ENCODE data around the gene CGNL1.

The CGNL1 gene

DNA sequence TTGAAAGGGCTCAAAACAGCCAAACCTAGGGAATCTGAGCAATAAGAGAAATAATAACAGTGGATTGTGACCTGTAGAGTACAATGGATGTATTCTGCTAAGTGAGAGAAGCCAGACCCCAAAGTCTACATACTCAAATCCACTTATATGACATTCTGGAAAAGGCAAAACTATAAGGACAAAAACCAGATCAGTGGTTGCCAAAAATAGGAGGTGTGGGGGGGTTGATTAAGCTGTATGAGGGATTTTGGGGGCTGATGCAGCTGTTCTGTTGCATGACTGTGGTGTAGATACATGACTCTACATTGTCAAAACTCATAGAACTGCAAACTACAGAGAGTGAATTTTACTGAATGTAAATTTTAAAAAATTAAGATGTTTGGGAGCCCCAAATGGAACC is 20.1 kb upstream of the CGNL1 start:
- H3K4me2 ChIP-seq (ENCODE audit: low read depth, low read length, poor library complexity, severe bottlenecking) = no peak overlapping the region
- H4K20me1 ChIP-seq (ENCODE audit: insufficient read depth, low read length, poor library complexity, severe bottlenecking) = no peaks in the 10 kb centered on the region
- no peaks in the 10 kb centered on the region for H3K79me2 ChIP-seq (ENCODE audit: insufficient read depth, low read length)
- no peak overlapping the region for H3K4me3 ChIP-seq (ENCODE audit: low read length, poor library complexity, severe bottlenecking)
- no peaks in the 10 kb centered on the region for H3K4me1 ChIP-seq (ENCODE audit: insufficient read depth, low read length, poor library complexity, severe bottlenecking)
- no peaks in the 10 kb centered on the region for H3K9me3 ChIP-seq (ENCODE audit: insufficient read depth, low read depth, low read length)
- H3K36me3 ChIP-seq (ENCODE audit: insufficient read depth, low read length) = no peaks in the 10 kb centered on the region
- H3K9ac ChIP-seq (ENCODE audit: low read depth, low read length, poor library complexity, severe bottlenecking) = no peak overlapping the region
- H3K27me3 ChIP-seq (ENCODE audit: insufficient read depth, low read length, poor library complexity, severe bottlenecking) = no peaks in the 10 kb centered on the region
- TF ChIP-seq EZH2phosphoT487 (IDR thresholded peaks at IDR 0.05; ENCODE audit: borderline replicate concordance) = no peak
- TF ChIP-seq, protein P1, sequence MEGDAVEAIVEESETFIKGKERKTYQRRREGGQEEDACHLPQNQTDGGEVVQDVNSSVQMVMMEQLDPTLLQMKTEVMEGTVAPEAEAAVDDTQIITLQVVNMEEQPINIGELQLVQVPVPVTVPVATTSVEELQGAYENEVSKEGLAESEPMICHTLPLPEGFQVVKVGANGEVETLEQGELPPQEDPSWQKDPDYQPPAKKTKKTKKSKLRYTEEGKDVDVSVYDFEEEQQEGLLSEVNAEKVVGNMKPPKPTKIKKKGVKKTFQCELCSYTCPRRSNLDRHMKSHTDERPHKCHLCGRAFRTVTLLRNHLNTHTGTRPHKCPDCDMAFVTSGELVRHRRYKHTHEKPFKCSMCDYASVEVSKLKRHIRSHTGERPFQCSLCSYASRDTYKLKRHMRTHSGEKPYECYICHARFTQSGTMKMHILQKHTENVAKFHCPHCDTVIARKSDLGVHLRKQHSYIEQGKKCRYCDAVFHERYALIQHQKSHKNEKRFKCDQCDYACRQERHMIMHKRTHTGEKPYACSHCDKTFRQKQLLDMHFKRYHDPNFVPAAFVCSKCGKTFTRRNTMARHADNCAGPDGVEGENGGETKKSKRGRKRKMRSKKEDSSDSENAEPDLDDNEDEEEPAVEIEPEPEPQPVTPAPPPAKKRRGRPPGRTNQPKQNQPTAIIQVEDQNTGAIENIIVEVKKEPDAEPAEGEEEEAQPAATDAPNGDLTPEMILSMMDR (conservative IDR thresholded peaks at IDR 0.05; ENCODE audit: low read length) = no peak
- H3K9me2 ChIP-seq (replicated peaks; ENCODE audit: low read depth, low read length) = no peaks in the 10 kb centered on the region
- H2AFZ ChIP-seq (ENCODE audit: low read length) = no peak overlapping the region
- no peaks in the 10 kb centered on the region for H3F3A ChIP-seq (ENCODE audit: low read depth)

DNA sequence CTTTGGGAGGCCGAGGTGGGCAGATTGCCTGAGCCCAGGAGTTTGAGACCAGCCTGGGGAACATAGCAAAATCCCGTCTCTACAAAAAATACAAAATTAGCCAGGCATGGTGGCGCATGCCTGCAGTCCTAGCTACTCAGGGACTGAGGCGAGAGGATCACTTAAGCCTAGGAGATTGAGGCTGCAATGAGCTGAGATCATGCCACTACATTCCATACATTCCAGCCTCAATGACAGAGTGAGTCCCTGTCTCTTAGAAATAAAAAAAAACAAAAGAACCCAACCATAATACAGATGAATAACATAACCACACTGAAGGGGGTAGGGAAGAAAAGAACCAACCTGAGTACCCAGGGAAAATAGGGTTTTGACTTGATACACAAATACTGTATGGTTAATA is 19.7 kb upstream of the CGNL1 start:
- Histone ChIP-seq H3K27me3 (ENCODE audit: insufficient read depth, low read length, poor library complexity, severe bottlenecking) (no peaks in the 10 kb centered on the region), H3K9ac (ENCODE audit: low read depth, low read length, poor library complexity, severe bottlenecking) (no peak overlapping the region), H3F3A (ENCODE audit: low read depth) (no peaks in the 10 kb centered on the region), H3K4me2 (ENCODE audit: low read depth, low read length, poor library complexity, severe bottlenecking) (no peak overlapping the region), H3K9me3 (ENCODE audit: insufficient read depth, low read depth, low read length) (no peaks in the 10 kb centered on the region), H3K9me2 (replicated peaks; ENCODE audit: low read depth, low read length) (no peaks in the 10 kb centered on the region), H3K4me3 (ENCODE audit: low read length, poor library complexity, severe bottlenecking) (no peak overlapping the region), H3K4me1 (ENCODE audit: insufficient read depth, low read length, poor library complexity, severe bottlenecking) (no peaks in the 10 kb centered on the region), H3K36me3 (ENCODE audit: insufficient read depth, low read length) (no peaks in the 10 kb centered on the region), H2AFZ (ENCODE audit: low read length) (no peak overlapping the region), H3K79me2 (ENCODE audit: insufficient read depth, low read length) (no peaks in the 10 kb centered on the region), H4K20me1 (ENCODE audit: insufficient read depth, low read length, poor library complexity, severe bottlenecking) (no peaks in the 10 kb centered on the region)
- TF ChIP-seq, protein P1 (conservative IDR thresholded peaks at IDR 0.05; ENCODE audit: low read length) = no peak
- TF ChIP-seq EZH2phosphoT487 (IDR thresholded peaks at IDR 0.05; ENCODE audit: borderline replicate concordance) = no peak

DNA sequence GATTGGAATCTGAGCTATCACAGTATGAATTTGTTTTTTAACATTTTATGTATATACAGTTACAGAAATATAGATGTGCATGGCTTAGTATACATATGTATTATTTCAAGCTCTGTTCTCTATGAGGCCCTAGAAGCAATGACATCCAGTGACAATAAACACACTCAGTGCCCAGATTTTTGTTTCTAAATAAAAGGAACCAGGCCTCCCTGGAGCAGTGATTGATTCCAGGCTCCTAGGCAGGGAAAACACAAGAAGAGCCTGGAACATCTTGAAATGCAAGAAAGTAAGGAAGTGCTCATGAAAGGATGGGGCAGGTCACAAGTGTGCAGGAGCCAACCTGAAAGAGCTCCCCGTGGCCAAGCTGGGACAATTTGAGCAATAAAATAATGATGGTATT is 18.5 kb upstream of the CGNL1 start:
- Histone ChIP-seq H3K9me3 (ENCODE audit: insufficient read depth, low read depth, low read length) (no peaks in the 10 kb centered on the region), H3K4me2 (ENCODE audit: low read depth, low read length, poor library complexity, severe bottlenecking) (no peak overlapping the region), H3K4me3 (ENCODE audit: low read length, poor library complexity, severe bottlenecking) (no peak overlapping the region), H3K36me3 (ENCODE audit: insufficient read depth, low read length) (no peaks in the 10 kb centered on the region), H3K79me2 (ENCODE audit: insufficient read depth, low read length) (no peaks in the 10 kb centered on the region), H3K9ac (ENCODE audit: low read depth, low read length, poor library complexity, severe bottlenecking) (no peak overlapping the region), H3K27me3 (ENCODE audit: insufficient read depth, low read length, poor library complexity, severe bottlenecking) (no peaks in the 10 kb centered on the region), H3K4me1 (ENCODE audit: insufficient read depth, low read length, poor library complexity, severe bottlenecking) (no peaks in the 10 kb centered on the region), H3F3A (ENCODE audit: low read depth) (no peaks in the 10 kb centered on the region), H3K9me2 (replicated peaks; ENCODE audit: low read depth, low read length) (no peaks in the 10 kb centered on the region), H2AFZ (ENCODE audit: low read length) (no peak overlapping the region), H4K20me1 (ENCODE audit: insufficient read depth, low read length, poor library complexity, severe bottlenecking) (no peaks in the 10 kb centered on the region)
- TF ChIP-seq EZH2phosphoT487 (IDR thresholded peaks at IDR 0.05; ENCODE audit: borderline replicate concordance) = no peak
- TF ChIP-seq, protein P1 (conservative IDR thresholded peaks at IDR 0.05; ENCODE audit: low read length) = no peak

Data from Loucy (cell line).